ENCODE measurements around the gene RALGDS.
"Not testable (repeated sequence)": the region's sequence is repeated elsewhere in the genome, so short reads cannot be mapped to it uniquely, and the experiment has no call there.

RALGDS gene

DNA sequence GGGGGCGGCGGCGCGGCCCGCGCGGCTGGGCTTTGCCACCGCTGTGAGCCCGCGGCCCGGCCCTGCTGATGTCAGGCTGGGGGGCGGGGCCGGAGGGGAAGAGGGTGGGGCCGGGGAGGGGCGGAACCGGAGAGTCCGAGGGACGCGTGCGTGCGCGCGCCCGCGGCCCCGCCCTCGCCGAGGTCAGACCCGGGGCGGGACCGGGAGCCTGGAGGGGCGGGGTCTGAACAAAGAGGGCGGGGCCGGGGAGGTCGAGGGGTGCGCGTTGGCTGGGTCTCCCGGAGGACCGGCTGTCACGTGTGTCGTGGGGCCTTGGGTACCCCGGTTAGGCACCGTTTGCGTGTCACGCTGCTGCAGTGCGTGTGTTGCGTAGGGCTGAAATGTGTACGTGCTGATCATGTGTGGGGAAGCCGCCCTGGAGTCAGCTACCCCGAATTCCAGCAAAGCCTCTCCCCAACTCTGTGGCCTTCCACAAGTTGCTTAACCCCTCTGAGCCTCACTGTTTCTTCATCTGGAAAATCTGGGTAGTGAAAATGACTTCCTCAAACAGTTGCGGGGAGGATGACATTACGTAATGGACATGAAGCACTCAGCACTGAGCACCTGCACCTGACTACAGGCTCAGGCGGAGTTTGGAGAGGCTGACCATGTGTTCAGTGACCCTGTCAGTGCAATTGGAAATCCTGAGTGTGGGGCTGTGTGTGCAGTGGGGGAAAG, at the start of gene RALGDS:
Gene RALGDS (minus strand): TSS at position 43 of the 717 bp plus-strand sequence. CDS start 86 bp downstream, outside the sequence.
- DNase-seq (ENCODE audit: low read depth in 2 of 2), result peak; percentile 86 to 87

- no peak for DNase-seq (ENCODE audit: low read depth in 2 of 2)
These were observed 49.7 kb upstream of the RALGDS start for GRCh38 chr9:133170716-133171115.

- not testable (repeated sequence) for DNase-seq (ENCODE audit: low read depth in 2 of 2)
These were observed 48.6 kb upstream of the RALGDS start for GRCh38 chr9:133169687-133170086.

DNA sequence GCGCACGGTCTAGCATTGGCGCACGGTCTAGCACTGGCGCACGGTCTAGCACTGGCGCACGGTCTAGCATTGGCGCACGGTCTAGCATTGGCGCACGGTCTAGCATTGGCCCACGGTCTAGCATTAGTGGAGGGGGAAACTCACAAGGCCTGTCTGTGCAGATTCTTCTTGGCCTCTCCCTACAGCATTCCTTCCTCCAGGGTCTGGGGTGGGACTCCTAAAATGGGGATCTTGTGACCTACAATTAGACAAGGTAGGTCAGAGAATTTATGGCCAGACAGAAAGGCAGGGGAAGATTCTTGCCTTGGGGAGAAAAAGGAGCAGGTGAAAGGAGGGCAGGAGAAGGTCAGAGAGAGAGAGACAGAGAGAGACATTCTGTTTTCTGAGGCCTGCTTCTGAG, 48.1 kb upstream of the RALGDS start:
- DNase-seq (ENCODE audit: low read depth in 2 of 2), result no peak

- no peak for DNase-seq (ENCODE audit: low read depth in 2 of 2)
These were observed 47.4 kb upstream of the RALGDS start for GRCh38 chr9:133168432-133168831.

DNA sequence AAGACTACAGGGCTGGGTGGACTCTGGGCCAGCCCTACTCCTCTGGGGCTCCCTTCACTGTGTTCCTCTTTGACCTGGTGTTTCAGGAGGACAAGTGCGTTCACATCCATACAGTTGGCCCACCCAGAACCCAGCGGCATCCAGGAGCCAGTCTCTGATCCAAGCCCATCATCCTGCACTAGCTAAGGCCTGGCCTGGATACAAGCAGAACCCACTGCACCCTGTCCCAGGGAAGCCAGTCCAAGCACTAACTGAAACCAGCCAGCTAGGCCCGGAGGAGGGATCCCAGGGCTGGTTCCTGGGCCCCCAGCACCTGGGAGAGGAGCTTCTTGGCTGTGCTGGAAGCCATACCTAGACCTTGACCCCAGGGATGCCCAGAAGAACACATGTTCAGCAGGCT, 46.7 kb upstream of the RALGDS start:
- no peak for DNase-seq (ENCODE audit: low read depth in 2 of 2)

GRCh38 chr9:133167096-133167730, 46.2 kb upstream of the RALGDS start:
- DNase-seq (ENCODE audit: low read depth in 2 of 2), result no peak

- DNase-seq (ENCODE audit: low read depth in 2 of 2), result no peak
These were observed 45.4 kb upstream of the RALGDS start for GRCh38 chr9:133166392-133166791.

- DNase-seq (ENCODE audit: low read depth in 2 of 2), result no peak
These were observed 44.4 kb upstream of the RALGDS start for GRCh38 chr9:133165452-133165730.

GRCh38 chr9:133164191-133164590, 43.2 kb upstream of the RALGDS start:
- no peak for DNase-seq (ENCODE audit: low read depth in 2 of 2)

DNA sequence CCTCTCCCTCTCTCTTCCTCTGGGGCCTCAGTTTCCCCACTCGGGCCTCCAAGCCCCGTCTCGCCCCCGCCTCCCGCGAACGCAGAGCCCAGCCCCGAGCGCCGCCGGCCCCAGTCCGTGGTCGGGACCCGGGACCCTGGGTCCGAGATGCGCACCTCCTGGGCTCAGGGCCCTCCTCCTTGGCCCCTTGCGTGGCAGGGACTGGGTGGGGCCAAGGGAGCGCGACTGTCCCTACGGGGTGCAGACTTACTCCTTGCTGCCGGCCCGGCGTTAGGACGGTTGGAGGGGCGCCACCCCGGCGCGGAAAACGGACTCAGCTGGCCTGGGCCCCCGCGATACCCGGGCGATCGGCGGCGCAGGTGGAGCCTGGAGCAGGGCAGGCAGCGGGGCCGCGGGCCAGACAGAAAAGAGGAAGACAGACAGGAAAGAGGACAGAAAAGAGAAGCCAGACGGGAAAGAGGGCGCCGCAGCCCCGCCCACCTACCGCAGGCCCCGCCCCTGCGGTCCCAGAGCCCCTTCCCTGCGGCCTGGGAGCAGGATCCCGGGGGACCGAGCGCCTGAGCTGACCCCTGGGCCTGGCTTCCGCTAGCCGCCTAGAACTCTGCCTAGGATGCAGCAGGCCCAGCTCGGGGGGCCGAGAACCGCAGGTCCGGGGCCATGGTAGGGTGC, 42.6 kb upstream of the RALGDS start, which contains the start of gene GBGT1:
Gene GBGT1 (minus strand): TSS at position 411 of the 669 bp plus-strand sequence. CDS start 1,502 bp downstream, outside the sequence.
- DNase-seq (ENCODE audit: low read depth in 2 of 2), result no peak

DNA sequence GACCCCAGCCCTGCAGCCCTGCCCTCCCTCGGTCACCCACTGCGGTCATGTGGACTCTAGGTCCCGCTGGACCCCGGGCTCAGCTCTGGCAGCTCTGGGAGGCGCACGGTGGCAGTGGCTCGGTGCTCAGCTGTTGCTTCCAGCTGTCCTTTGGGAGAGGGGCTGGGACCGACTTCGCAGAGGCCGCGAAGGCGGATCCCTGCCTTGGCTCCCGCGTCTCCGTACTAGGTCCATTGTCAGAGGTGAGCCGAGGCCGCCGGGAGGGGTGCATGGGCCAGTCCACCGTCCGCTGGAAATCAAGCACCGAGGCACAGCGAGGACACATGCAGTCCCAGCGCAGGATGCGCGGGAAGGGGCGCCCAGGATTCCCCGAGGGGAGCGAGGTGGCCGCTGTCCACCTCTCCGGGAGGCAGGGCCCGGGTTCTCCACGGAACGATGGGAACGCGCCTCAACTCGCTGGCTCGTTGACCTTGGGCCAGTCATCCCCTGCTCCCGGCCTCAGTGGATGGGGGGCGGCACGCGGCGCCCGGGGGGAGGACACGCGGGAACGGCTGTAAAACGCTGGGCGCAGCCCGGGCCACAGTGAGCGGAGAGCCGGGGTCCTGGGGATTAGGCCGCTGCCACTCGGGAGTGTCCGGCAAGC, 41.9 kb upstream of the RALGDS start:
- no peak for DNase-seq (ENCODE audit: low read depth in 2 of 2)

DNA sequence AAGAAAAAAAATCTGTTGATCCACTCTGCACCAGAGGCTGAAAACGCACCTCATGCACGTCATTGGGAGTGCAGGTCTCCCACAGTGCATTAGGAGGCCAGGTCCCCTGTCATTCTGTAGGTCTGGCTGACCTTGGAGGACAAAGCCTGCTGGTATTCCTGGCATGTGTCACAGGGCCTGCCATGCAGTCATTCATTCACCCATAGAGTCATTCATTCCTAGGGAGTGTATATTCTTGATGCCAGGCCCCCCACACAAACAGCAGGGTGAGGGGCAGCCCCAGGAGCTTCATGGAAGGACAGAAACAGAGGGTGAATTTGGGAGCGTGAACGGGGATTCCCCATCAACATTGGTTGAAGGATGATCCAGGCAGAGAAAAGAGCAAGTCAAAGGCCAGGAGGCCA, 40.5 kb upstream of the RALGDS start:
- no peak for DNase-seq (ENCODE audit: low read depth in 2 of 2)

DNA sequence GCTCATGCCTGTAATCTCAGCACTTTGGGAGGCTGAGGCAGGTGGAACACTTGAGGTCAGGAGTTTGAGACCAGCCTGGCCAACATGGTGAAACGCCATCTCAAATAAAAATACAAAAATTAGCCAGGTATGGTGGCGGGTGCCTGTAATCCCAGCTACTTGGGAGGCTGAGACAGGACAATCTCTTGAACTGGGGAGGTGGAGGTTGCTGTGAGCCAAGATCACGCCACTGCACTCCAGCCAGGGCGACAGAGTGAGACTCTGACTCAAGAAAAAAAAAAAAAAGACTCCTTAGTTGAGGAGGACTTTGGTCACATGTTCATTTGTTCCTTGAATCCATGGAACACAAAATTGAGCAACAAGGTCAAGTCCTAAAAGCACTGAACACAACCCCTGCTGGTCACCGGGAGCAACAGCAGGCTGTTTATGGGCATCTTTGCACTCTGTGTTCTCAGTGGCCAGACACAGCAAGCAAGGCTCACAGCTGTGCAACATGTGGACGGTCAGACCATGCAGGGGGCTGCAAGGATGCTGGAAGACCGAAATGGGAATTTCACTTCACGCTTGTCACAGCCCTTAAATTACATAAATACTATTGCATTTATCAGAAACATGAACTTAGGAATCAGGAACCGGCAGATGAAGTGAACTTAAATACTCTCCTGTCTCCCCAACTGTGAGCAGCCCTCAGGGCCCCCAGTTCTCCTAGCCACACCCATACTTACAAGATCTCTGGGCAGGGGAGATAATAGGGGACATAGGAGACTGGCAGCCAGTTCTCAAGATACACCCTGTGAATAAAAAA, 39.9 kb upstream of the RALGDS start:
- no peak for DNase-seq (ENCODE audit: low read depth in 2 of 2)

GRCh38 chr9:133158695-133159094, 37.7 kb upstream of the RALGDS start:
- DNase-seq (ENCODE audit: low read depth in 2 of 2), result no peak

GRCh38 chr9:133155156-133155555, 34.1 kb upstream of the RALGDS start:
- DNase-seq (ENCODE audit: low read depth in 2 of 2), result no peak

DNA sequence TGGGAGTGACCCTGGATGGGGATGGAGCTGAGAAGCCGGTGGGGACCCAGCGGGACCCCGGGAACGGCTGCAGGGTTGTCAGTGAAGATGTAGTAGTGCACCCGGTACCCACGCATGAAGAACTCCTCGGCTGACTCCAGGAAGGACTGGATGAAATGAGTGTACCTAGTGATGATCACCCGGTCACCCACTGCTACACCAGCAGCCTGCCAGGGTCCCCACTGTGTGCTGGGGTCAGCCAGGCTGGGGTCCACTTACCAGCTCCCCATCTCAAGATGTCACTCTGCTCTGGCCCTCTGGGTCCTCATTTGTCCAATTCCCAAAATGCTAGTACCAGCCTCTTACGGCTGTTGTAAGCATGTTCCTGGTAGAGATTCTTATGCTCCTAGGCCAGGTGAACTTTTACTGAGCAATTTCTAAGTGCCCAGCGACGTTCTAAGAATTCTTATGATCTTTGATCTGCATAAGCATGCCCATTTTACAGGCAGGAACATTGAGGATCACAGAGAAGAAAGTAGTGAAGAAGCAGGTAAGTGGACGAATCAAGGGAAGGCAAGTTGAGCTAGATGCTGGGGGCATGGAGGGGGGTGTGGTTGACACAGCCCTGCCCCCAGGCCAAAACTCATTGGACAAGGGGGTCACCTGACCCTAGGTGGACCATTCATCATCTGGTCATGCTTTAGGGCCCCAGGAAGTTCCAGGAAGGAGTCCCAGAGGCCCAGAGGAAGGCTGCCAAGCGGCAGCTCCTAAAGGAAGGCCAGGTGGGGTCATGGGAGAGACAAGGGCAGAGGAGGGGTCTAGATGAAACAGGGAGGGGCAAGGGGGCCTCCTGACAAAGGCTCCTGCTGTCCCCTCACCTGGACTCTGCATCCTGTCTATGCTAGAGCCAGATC, 33.3 kb upstream of the RALGDS start:
- no peak for DNase-seq (ENCODE audit: low read depth in 2 of 2)

GRCh38 chr9:133153227-133154096, 32.4 kb upstream of the RALGDS start:
- DNase-seq (ENCODE audit: low read depth in 2 of 2), result no peak

Data from stimulated activated CD4-positive, alpha-beta T cell treated with anti-CD3 and anti-CD28 coated beads, Interleukin-4, amount 100 ng/mL, for 48 hours (primary cell).